Pons (tissue), 1 donor: ENCODE results near the gene NPIPA3.
"Not testable (repeated sequence)": the region's sequence is repeated elsewhere in the genome, so short reads cannot be mapped to it uniquely, and the experiment has no call there.

Experiments
- DNase-seq: peaks from one replicate; pipeline ENCODE4 v3.0.0-alpha.2; 2016; ENCODE audit warnings: low spot score

NPIPA3 gene

DNA sequence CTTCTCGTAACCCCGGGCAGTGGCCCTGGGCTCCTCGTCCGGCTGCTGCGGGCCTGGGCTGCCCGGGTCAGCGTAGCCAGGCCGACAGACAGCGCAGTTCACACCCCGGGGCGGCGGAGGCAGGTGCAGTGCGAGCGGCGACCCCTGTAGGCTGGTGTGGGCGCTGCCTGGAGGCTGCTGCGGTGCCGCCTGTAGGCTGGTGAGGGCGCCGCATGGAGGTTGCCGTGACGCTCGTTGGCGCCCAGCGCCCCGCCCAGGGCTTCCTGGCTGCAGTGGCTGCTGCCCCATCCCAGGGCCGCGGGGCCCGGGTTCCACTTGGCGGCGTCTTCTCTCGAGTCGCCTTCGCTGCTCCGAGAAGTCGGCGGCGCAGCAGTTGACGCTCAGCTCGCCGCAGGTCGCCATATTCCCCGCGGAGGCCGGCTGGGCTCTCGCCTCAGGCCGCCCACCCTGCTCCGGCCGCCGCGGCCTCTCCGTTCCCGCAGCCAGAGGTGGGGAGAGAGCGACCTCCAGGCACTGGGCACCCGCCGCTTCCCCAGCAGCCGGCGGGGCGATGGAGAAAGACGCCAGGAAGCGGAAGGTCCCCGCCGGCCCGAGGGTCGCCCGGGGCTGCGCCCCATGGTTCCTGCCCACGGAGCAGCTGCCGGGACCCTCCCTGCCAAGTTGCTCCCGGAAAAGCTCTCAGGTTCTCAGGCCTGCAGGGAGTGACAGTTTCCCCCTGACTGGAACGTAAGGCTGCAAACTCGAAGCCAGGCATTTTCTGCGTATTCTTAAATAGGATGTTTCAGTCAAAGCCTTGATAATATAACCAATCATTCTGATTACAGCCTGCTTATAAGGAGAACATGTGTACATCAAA is at the start of gene NPIPA3:
Gene NPIPA3, plus strand, starts transcription at position 256 of the 856 bp plus-strand sequence. CDS start 5,533 bp downstream, outside the sequence.
- DNase-seq: not testable (repeated sequence)

- DNase-seq: no peak
These were observed 45.1 kb upstream of the NPIPA3 start for GRCh38 chr16:14658063-14658462.

DNA sequence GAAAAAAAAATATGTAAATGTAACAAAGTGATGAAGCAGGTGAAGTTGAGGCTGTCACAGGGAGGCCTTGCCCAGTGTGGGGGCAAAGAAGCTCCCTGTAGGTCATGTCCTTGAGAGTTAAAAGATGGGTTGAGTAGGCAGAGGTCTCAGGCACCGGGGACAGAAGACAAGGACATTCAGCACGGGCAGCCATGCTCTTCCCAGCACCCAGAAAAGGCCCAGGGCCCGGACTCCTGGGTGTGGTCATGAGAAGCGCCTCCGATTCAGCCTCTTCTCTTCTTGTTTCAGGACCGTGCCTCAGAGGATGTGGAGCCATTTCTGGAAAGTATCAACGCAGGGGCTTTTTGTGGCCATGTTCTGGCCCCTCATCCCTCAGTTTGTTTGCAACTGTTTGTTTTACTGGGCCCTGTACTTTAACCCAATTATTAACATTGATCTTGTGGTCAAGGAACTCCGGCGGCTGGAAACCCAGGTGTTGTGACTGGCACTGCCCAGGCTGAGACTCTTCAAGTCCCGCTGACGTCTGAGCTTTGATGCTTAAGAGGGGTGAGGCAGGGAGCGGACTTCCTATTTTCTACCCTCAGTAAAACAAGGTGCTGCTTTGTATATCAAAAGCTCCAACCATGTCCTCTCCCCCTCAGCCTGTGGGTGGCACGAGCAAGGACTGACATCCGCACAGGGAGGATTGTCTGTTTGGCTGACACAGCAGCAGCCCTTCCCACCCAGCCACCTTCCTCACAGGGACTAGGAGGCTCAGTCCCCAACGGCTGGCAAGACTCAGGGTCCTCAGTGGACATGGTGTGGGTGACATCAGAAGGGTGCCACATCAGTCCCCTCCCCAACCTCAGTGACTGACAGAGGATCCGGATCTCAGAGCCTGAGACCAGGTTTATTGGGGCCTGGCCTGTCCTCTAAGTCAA is 35.6 kb upstream of the NPIPA3 start:
- no peak for DNase-seq

GRCh38 chr16:14668556-14669223 is 34.5 kb upstream of the NPIPA3 start:
- no peak for DNase-seq

- no peak for DNase-seq
These were observed 33.4 kb upstream of the NPIPA3 start for GRCh38 chr16:14669776-14670175.

DNA sequence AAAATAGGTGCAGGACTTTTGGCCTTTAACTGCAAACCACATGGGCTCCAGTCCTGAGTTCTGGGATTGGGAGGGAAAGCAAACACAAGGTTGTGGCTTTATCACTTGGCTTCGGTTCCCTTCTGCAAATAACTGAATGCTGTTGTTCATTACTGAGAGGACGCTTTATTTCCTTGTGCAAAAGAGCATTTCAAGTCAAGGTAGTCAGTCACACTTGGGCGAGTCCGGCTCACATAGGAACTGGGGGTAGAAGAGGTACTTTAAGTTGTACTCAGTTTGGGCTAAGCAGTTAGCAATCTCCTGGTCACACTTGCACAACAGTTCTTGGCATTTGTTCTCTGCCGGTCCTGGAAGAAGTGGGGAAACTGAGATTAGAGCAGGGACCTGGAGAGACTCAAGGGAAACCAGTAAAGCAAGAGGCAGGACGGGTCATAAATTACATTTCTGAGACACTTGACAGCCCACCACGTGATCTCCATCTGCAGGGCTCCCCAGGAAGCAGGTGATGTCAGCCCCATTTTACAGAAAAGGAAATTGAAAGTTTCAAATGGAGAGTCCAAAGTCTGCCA is 30.7 kb upstream of the NPIPA3 start:
- DNase-seq: no peak

DNA sequence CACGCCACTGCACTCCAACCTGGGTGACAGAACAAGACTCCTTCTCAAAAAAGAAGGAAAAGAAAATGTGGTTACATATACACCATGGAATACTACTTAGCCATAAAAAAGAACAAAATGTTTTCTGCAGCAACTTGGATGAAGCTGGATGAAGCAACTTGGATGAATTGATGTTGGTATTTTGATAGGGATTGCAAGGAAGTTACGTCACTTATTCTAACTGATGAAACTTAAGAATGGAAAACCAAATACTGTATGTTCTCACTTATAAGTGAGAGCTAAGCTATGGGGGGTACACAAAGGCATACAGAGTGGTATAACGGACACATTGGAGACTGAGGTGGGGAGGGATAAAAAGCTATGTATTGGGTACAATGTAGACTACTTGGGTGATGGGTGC is 26.6 kb upstream of the NPIPA3 start:
- no peak for DNase-seq

DNA sequence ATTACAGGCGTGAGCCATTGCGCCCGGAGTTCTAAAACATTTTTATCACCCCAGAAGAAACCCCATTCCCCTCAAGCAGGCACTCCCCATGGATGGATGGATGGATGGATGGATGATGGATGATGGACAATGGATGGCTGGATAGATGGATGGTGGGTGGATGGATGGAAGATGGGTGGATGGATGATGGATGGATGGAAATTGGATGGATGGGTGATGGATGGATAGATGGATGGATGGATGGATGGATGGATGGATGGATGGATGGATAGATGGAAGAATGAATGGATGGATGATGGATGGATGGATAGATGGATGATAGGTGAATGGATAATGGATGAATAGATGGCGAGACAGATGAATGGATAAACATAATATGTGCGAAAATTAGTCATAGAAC is 25.6 kb upstream of the NPIPA3 start:
- no peak for DNase-seq

DNA sequence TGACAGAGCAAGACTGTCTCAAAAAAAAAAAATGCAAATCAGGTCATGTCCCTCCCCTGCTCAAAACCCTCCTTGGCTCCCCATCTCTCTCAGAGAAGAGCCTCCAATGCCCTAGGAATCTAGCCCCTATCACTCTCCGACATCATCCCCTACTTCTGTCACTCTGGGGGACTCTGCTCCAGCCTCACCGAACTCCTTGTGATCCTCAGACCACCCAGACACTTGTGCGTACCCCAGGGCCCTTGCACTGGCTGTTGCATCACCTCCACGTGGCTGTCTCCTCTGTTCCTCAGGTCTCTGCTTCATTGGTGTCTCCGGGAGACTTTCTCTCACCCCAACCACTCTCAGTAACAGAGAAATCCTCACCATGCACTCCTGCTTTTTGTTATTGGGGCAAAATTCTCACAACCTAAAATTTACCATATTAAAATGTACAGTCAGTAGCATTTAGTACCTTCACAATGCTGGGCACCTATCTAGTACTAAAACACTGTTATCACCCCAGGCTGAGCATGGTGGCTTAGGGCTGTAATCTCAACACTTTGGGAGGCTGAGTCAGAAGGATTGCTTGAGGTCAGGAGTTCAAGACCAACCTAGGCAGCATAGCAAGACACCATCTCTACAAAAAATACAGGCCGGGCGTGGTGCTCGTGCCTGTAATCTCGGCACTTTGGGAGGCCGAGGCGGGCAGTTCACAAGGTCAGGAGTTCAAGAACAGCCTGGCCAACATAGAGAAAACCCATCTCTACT is 24.3 kb upstream of the NPIPA3 start:
- no peak for DNase-seq

DNA sequence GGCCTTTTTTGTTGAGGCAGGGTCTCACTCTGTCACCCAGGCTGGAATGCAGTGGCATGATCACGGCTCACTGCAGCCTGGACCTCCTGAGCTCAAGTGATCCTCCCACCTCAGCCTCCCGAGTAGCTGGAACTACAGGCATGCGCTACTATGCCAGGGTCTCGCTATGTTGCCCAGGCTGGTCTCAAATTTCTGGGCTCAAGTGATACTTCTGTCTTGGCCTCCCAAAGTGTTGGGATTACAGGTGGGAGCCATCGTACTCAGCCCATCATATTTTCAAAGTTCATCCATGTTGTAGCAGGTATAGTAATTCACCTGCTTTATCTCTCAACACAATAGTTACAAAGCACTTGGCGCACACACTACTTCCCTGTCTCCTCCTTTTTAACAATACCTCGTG is 22.8 kb upstream of the NPIPA3 start:
- DNase-seq: not testable (repeated sequence)

- no peak for DNase-seq
These were observed 22.1 kb upstream of the NPIPA3 start for GRCh38 chr16:14681115-14681514.

- no peak for DNase-seq
These were observed 21.1 kb upstream of the NPIPA3 start for GRCh38 chr16:14682121-14682520.

DNA sequence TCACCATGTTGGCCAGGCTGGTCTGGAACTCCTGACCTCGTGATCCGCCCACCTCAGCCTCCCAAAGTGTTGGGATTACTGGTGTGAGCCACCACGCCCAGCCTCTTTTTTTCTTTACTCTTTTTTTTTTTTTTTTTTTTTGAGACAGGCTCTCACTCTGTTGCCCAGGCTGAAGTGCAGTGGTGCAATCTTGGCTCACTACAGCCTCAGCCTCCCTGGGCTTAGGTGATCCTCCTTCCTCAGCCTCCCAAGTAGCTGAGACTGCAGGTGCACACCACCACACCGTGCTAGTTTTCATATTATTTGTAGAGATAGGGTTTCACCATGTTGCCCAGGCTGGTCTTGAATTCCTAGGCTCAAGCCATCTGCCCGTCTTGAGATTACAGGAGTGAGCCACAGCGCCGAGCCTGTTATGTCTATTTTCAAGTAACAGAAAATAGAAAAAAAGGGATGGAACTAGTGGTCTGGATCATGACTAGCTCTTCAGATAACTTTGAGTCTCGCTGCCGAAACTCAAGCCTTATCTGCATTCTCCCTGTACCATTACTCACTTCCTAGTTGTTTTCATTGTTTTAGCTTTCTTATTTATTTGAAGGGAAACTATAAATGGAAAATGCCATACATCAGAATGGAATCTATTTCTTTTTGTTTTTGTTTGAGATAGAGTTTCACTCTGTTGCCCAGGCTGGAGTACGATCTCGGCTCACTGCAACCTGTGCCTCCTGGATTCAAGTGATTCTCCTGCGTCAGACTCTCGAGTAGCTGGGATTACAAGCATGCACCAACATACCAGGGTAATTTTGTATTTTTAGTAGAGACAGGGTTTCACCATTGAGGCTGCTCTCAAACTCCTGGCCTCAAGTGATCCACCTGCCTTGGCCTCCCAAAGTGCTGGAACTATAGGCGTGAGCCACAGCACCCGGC is 17.1 kb upstream of the NPIPA3 start:
- not testable (repeated sequence) for DNase-seq

DNA sequence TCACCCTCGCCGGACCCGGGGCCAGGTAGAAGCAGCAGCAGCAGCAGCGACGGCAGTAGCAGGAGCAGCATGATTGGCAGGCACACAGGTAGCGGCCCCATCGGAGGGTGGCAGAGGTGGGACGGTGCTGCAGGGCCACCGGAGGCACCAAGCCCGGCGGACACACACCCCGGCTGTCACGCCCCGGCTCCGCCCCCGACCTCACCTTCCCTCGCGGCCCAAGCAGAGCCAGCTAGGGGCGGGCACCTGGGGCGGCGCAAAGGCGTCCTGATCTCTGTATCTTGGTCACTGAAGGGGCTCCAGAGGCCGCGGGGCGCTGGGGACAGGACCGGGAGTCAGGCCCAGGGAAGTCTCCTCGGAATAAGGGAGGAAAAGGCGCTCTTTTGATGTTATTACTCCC is 9.1 kb upstream of the NPIPA3 start, which contains the start of gene PLA2G10:
Gene PLA2G10, minus strand, starts transcription at position 180 of the 400 bp plus-strand sequence. Its CDS starts 79 bp downstream, at position 101.
- DNase-seq: not testable (repeated sequence)

DNA sequence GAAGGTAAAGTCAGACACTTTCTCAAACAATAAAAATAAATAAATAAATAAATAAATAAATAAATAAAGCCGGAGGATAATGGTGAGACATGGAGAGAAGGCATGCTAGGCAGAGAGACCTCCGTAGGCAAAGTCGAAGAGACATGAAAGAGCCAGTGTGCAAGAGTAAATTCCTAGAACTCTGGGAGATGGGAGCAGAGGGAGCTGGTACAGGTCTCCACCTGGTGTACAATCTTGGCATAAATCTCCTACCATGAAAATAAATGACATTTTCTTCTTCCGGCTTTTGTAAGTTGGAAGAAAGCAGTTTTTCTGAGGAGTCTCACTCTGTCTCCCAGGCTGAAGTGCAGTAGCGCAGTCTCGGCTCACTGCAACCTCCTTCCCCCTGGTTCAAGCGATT is 1.4 kb upstream of the NPIPA3 start:
- not testable (repeated sequence) for DNase-seq

DNA sequence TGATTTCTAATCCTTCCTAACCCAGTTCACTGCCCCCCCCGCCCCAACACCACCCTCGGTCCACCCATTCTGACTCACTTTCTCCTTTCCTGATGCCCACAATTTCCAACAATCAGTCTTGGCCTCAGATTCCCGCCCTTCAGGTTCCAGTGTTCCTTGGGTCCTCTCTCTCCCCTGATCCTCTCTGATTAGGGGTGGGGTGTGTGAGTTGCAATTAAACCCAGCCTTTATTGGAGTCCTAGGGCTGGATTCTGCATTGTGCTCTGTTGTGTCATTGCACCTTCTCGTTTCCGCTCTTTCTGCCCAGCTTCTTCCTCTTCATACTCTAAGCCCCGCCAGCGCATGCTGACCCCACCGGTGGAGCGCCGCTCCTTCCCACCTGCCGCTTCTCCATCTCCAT is 539 bp upstream of the NPIPA3 start:
- DNase-seq: not testable (repeated sequence)

DNA sequence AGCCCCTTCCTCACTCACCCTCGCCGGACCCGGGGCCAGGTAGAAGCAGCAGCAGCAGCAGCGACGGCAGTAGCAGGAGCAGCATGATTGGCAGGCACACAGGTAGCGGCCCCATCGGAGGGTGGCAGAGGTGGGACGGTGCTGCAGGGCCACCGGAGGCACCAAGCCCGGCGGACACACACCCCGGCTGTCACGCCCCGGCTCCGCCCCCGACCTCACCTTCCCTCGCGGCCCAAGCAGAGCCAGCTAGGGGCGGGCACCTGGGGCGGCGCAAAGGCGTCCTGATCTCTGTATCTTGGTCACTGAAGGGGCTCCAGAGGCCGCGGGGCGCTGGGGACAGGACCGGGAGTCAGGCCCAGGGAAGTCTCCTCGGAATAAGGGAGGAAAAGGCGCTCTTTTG is 30.0 kb downstream of the NPIPA3 start:
- DNase-seq: not testable (repeated sequence)

DNA sequence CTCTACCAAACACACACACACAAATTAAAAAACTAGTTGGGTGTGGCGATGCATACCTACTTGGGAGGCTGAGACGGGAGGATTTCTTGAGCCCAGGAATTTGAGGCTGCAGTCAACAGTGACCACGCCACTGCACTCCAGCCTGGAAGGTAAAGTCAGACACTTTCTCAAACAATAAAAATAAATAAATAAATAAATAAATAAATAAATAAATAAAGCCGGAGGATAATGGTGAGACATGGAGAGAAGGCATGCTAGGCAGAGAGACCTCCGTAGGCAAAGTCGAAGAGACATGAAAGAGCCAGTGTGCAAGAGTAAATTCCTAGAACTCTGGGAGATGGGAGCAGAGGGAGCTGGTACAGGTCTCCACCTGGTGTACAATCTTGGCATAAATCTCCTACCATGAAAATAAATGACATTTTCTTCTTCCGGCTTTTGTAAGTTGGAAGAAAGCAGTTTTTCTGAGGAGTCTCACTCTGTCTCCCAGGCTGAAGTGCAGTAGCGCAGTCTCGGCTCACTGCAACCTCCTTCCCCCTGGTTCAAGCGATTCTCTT is 37.7 kb downstream of the NPIPA3 start:
- DNase-seq: not testable (repeated sequence)

GRCh38 chr16:14741794-14742193 is 38.6 kb downstream of the NPIPA3 start:
- not testable (repeated sequence) for DNase-seq
